GM13976 (cell line): ENCODE results near the gene NQO2.

Source experiments
- DNase-seq: peaks from one replicate; pipeline ENCODE4 v3.0.0; 2012; ENCODE audit warnings: low spot score
- in situ Hi-C: fragments of 300-500 bp; cut with MboI; formaldehyde crosslinking; loops from one replicate; pipeline ENCODE4 v1.12.0; 2022; ENCODE audit warnings: low sequenced_read_pairs, mixed read lengths, inconsistent platforms; ENCODE audit not compliant: unreplicated experiment
- TF ChIP-seq, protein P1 (sequence below): IDR thresholded peaks from 2 replicates; pipeline ENCODE4 v1.5.1; 2012; ENCODE audit warnings: borderline replicate concordance, mild to moderate bottlenecking; ENCODE audit not compliant: insufficient read depth; ENCODE audit errors: extremely low read depth, missing control alignments, control extremely low read depth

The NQO2 gene

DNA sequence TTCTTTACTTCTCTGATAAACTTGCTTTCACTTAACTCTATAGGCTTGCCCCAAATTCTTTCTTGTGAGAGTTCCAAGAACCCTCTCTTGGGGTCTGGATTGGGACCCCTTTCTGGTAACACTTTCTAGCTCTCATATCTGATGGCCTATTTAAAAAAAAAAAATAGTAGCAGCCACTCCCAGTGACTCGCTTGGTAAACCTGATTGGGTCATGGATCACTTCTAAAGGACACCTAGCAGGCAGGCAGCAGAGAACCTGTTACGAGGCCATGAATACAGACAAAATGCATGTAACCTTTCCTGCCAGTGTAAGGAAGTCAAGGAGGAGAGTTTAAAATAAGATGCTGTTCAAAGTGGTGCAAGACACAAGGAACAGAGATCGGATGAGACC is 19.2 kb upstream of the NQO2 start:
- DNase-seq = no peak
- TF ChIP-seq, protein P1, sequence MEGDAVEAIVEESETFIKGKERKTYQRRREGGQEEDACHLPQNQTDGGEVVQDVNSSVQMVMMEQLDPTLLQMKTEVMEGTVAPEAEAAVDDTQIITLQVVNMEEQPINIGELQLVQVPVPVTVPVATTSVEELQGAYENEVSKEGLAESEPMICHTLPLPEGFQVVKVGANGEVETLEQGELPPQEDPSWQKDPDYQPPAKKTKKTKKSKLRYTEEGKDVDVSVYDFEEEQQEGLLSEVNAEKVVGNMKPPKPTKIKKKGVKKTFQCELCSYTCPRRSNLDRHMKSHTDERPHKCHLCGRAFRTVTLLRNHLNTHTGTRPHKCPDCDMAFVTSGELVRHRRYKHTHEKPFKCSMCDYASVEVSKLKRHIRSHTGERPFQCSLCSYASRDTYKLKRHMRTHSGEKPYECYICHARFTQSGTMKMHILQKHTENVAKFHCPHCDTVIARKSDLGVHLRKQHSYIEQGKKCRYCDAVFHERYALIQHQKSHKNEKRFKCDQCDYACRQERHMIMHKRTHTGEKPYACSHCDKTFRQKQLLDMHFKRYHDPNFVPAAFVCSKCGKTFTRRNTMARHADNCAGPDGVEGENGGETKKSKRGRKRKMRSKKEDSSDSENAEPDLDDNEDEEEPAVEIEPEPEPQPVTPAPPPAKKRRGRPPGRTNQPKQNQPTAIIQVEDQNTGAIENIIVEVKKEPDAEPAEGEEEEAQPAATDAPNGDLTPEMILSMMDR = no peak
- in situ Hi-C loops = no loop called here

DNA sequence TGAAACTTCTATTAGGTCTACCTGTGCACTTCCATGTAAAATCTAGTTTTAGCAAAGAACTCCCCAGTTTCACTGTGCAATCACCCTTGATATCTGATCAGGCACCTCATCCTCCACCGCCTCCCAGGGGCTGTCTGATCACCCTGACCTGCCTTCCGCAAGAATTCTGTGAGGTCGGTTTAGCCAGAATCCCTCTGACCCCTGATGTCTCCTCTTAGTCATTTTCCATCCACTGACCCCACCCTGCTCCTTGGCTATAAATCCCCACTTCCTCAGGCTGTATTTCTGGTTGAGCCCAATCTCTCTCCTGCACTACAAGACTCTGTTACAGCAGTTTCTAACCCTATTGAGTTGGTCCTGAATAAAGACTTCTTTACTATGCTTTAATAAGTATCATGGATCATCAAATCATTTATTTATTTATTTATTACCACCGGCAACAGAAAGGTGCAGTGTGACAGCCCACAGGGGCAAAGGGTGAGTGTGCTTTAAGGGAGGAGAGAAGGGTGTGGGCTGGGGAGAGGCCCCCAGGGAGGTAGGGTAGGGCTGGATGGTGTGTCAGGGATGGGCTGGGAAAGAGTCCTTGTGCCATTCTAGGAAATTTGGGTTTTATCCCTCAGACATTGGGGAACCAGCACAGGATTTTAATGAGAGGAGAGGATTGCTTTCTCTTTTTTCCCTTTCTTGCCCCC is 17.1 kb upstream of the NQO2 start:
- TF ChIP-seq, protein P1 = no peak
- no peak for DNase-seq
- in situ Hi-C loops = no loop called here

DNA sequence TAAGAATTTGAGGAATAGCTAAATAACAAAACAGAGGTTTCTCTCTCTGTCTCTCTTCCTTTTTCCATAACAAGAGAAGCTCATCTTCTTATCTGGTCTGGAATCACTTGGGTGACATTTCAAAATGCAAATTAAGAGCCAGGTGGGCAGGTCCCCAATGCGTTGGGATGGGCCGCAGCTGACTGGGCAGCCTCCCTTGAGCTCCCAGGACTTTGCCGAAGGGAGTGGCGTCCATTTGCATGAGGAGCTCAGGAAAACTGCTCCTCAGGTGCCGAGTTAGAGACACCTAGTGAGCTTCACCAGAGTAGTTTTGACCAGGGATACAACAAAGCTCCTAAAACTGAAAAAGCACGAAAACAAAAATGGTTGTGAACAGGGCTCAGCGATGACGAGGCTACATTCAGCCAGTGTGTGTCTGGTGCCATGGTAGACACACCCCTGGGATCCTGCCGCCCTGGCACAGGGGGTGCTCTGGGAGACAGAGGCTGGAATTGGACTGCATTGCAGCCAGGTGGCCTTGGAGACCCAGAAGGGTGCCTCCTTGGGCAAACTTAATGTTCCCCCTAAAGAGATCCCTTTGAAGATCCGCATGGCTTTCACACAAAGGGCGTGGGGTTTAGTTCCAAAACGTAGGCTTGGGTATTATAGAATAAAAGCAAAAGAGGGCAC is 14.8 kb upstream of the NQO2 start:
- no peak for DNase-seq
- in situ Hi-C loops = no loop called here
- TF ChIP-seq, protein P1 = no peak

DNA sequence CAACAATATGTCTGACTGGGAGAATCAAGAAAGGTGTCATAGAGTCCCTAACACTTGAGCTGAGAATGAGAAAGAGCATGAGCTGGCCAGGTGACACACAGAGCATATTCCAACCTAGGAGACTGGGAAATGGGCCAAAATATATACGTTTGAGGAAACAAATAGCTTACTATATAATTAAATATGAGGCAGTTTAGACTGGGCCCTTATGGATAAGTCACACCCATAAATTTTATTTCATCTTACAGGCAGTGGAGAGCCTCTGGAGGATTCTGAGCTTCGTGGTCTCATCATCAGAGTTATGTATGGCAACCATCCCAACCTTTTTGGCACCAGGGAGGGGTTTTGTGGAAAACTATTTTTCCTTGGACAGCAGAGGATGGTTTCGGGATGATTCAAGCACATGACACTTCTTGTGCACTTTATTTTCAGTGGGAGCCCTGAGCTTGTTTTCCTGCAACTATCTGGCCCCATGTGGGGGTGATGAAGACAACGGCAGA is 12.9 kb upstream of the NQO2 start:
- TF ChIP-seq, protein P1 = no peak
- in situ Hi-C loops = no loop called here
- DNase-seq = no peak

DNA sequence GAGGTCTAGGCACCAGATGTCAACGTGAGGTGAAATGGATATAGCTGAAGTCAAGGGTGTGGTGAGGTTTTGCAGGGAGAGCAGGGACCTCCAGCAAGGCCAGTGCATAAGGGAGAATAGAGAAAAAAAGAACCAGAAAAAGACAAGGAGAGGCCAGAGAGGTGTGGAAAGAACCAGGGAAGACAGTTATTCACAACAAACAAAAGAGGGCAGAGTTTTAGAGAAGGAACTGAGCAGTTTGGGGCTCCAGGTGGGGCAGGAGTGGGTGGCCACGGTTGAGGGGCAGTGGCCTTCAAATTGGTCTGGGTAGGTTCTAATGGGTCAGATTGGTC is 11.6 kb upstream of the NQO2 start:
- no peak for DNase-seq
- TF ChIP-seq, protein P1 = no peak
- in situ Hi-C loops = no loop called here

DNA sequence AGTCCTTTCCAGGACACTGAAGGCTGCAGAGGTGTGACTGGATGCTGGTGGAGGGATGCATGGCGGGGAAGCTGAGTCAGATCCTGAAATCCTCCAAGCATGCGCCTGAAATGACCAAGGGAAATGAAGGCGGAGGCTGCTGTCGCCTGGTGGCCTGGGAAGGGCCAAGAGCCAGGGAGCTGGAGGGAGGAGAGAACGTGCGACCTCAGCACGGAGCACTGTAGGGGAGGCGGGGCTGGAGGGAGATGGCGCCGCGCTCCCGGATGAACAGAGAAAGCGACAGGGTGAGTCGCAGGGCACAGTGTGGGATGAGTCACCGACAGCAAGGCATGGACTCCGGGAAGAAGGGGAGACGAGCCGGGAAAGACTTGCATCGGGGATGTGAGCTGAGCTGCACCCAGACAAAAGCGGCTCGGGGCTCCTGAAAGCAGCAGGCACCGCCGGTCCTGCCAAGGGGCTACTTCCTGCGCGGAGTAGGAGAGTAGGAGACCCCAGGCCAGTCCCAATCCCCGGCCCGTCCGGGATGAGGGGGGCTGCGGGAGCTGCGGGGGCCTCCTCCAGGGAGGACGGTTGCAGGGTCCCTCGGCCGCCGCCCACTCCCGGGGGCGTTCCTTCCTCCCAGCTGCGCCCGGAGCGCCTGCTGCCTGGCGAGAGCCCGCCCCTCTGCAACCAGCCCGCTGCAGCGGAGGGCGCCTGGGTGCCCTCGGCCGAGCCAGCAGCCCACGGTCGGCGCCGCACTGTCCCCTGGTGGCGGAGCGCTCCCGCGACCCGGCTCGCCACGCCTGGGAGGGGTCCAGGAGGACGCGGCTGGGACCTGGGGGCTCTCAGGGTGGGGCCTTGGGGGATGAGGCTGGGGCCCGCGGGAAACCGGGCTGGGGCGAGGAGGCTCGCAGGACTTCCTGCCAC is 11.0 kb upstream of the NQO2 start:
- TF ChIP-seq, protein P1 = peak; percentile 72
- in situ Hi-C loops = no loop called here
- DNase-seq = peak; percentile 78
